22Rv1 (cell line): ENCODE results near the gene ZBTB7C.

Experiments used
- H3K27ac ChIP-seq: fragments of 450-650 bp; 2 replicates; pipeline ENCODE4 v1.5.1; 2017
- CTCF ChIP-seq: fragments of 450-650 bp; IDR thresholded peaks from 2 replicates; pipeline ENCODE4 v1.5.1; 2017; ENCODE audit warnings: mild to moderate bottlenecking
- ZFX ChIP-seq: fragments of 450-650 bp; IDR thresholded peaks from 2 replicates; pipeline ENCODE4 v1.6.1; 2017; ENCODE audit warnings: antibody characterized with exemption, borderline replicate concordance

The ZBTB7C gene

GRCh38 chr18:48075707-48076093 lies 333.5 kb downstream of the ZBTB7C start:
- TF ChIP-seq CTCF = no peak
- no peak for TF ChIP-seq ZFX

DNA sequence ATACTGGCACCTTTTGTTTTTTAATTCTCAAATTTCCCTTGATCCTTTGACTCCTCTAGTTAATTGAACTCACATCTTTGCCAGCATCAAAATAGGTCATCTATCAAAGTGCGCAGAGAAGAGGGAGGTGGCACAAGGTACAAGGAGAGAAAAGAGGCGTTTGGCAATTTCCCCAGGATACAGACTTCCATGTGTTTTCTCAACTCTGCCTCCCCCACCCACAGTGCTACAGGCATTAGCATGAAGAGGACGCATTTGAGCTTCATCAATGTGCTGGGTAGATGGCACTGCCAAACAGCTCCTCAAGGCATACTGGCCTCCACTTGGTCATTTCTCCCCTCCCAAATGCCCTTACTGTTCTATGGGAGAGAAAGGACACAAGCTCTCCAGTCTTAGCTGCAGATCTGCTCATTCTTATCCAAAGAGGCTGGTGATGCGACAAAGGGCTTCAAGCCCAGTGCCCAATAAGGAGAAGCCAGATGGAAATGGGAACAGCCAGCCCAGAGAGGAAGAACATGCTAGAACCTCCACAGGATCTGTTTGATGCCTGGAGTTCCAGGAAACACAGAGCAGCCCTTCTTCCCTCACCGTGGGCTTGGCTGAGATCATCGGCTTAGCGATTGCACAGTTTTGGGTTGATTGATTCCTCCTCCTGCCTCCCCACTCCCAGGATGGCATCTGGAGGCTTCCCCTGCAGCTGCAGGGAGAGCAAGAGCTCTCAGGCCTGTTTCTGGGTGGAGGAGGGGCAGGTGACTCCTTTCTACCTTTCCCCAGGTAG lies 334.1 kb downstream of the ZBTB7C start:
- no peak overlapping the region for H3K27ac ChIP-seq
- TF ChIP-seq ZFX (no peak), CTCF (no peak)

More at GRCh38 chr18:48075707-48076093, 333.5 kb downstream of the ZBTB7C start:
- H3K27ac ChIP-seq = no peak overlapping the region

- no peak for TF ChIP-seq CTCF
- no peak for TF ChIP-seq ZFX
- H3K27ac ChIP-seq = no peak overlapping the region
These were observed 335.8 kb downstream of the ZBTB7C start for GRCh38 chr18:48073211-48073930.

DNA sequence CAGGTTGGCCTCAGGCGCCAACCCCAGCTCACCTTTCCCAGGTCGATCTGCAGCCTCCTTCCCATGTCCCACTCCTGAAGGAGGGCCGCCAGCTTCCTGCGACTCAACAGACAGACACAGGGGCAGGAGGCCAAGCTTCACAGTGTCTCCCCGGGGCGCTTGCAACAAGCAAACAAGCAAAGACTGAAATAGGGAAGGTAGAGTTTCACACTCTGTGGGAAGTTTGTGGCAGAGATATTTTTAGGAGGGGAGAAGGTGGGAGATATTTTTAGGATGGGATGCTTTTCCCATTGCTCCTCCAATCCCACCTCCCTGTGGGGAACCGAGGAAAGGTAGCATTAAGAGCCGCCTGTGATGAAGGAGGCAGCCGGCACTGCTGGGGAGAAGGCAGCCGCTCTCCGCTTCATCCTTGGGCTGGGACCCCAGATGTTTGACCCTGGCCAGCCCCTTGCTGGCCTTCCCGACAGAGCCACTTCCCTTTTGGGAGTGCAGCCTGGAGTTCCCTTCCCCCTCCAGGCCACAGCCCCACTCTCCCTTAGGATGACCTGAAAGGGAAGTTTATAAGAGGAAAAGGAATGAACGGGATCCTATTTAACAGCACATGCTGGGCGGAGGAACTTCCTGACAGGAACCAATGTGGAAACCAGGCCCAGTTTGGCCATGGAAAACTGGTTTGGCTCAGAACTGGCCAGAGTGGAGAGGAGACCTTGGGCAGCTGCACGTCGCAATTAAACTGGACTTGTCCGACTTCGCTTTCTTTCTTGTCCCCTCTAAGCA lies 336.6 kb downstream of the ZBTB7C start:
- no peak overlapping the region for H3K27ac ChIP-seq
- TF ChIP-seq ZFX (no peak), CTCF (no peak)

- TF ChIP-seq CTCF = no peak
- TF ChIP-seq ZFX = no peak
- H3K27ac ChIP-seq = no peak overlapping the region
These were observed 340.2 kb downstream of the ZBTB7C start for GRCh38 chr18:48068916-48069445.

GRCh38 chr18:48066225-48066652 lies 342.9 kb downstream of the ZBTB7C start:
- TF ChIP-seq ZFX = no peak
- no peak for TF ChIP-seq CTCF
- no peak overlapping the region for H3K27ac ChIP-seq
